SU-DHL-6 (cell line): Measurements from ENCODE around the gene IGF2BP2.

Source experiments
- H2AFZ ChIP-seq: fragments of 200-600 bp; sonication (generic); 2 replicates; pipeline ENCODE4 v1.6.1; 2014; ENCODE audit warnings: low read depth, mild to moderate bottlenecking, moderate library complexity, mixed read lengths, antibody characterized with exemption, low read length; ENCODE audit not compliant: severe bottlenecking
- H3F3A ChIP-seq: fragments of 200-600 bp; shearing (Covaris generic); 2 replicates; pipeline ENCODE4 v1.6.0; 2016; ENCODE audit warnings: antibody characterized with exemption, mild to moderate bottlenecking; ENCODE audit not compliant: insufficient read depth
- H3K27ac ChIP-seq: fragments of 200-600 bp; sonication (generic); 2 replicates; pipeline ENCODE4 v1.5.1; 2016; ENCODE audit warnings: low read depth, mild to moderate bottlenecking, low read length, moderate library complexity, mixed read lengths
- H3K27me3 ChIP-seq: fragments of 200-600 bp; sonication (generic), shearing (Covaris generic); 2 replicates; pipeline ENCODE4 v1.6.0; 2014; ENCODE audit warnings: mild to moderate bottlenecking, low read length
- H3K36me3 ChIP-seq: fragments of 200-600 bp; sonication (generic); 2 replicates; pipeline ENCODE4 v1.6.1; 2014; ENCODE audit warnings: mild to moderate bottlenecking, low read length, mixed read lengths
- H3K4me2 ChIP-seq: fragments of 300-600, 200-600 bp; shearing (Covaris generic), sonication (generic); 2 replicates; pipeline ENCODE4 v1.6.0; 2014; ENCODE audit warnings: low read length, low read depth, mild to moderate bottlenecking; ENCODE audit not compliant: poor library complexity, severe bottlenecking
- H3K4me3 ChIP-seq: fragments of 200-600 bp; sonication (generic); 2 replicates; pipeline ENCODE4 v1.5.1; 2014; ENCODE audit warnings: antibody characterized with exemption, low read length, mild to moderate bottlenecking, mixed read lengths; ENCODE audit not compliant: insufficient read depth, poor library complexity, severe bottlenecking
- H3K79me2 ChIP-seq: fragments of 200-600 bp; sonication (generic); 2 replicates; pipeline ENCODE4 v1.6.1; 2014; ENCODE audit warnings: mild to moderate bottlenecking, low read length, moderate library complexity; ENCODE audit not compliant: insufficient read depth
- H3K9ac ChIP-seq: fragments of 200-600 bp; sonication (generic); 2 replicates; pipeline ENCODE4 v1.7.0; 2014; ENCODE audit warnings: mild to moderate bottlenecking, low read length
- H3K9me2 ChIP-seq: fragments of 200-600 bp; sonication (generic); replicated peaks from 2 replicates; pipeline ENCODE4 v1.6.1; 2014; ENCODE audit warnings: low read length; ENCODE audit not compliant: insufficient read depth
- H3K9me3 ChIP-seq: fragments of 200-600 bp; sonication (generic); 2 replicates; pipeline ENCODE4 v1.6.1; 2014; ENCODE audit warnings: low read length, mixed read lengths; ENCODE audit not compliant: insufficient read depth
- H4K20me1 ChIP-seq: fragments of 200-600 bp; sonication (generic); 2 replicates; pipeline ENCODE4 v1.6.1; 2014; ENCODE audit warnings: low read depth, mild to moderate bottlenecking, antibody characterized with exemption, low read length, moderate library complexity, mixed read lengths
- EZH2phosphoT487 ChIP-seq: fragments of 200-600 bp; sonication (generic), shearing (Covaris generic); conservative IDR thresholded peaks from 2 replicates; pipeline ENCODE4 v1.6.1; 2018; ENCODE audit warnings: mild to moderate bottlenecking, antibody characterized with exemption, low read length, moderate library complexity, mixed read lengths
- TF ChIP-seq, protein P1 (sequence below): fragments of 200-600 bp; sonication (generic); IDR thresholded peaks from one replicate; pipeline ENCODE4 v1.5.1; 2017; ENCODE audit warnings: antibody characterized with exemption, mild to moderate bottlenecking, low read length, moderate library complexity; ENCODE audit not compliant: insufficient read depth, poor library complexity, severe bottlenecking

Gene IGF2BP2

DNA sequence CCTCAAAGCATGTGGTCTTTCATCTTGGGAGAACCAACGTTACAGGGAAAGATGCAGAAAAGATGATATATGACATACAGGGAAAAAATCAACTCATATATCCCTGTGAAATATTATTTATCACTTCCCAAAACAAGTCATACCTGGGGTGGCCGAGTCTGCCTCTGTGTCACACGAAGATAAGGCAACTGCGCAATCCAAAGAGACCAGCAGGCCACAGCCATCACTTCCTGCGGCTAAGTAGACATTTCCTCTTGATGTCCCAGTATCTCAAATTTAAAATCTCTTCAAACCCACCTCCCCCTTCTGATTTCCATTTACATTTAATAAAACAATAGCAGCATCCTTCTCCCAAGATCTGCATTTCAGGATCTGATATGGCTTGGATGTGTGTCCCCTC is 71.5 kb downstream of the IGF2BP2 start:
- no peaks in the 10 kb centered on the region for H3K27me3 ChIP-seq
- H3K36me3 ChIP-seq: no peaks in the 10 kb centered on the region
- H3K27ac ChIP-seq: no peak overlapping the region
- no peaks in the 10 kb centered on the region for H3K9me3 ChIP-seq
- no peaks in the 10 kb centered on the region for H4K20me1 ChIP-seq
- H3K9ac ChIP-seq: no peak overlapping the region
- no peak overlapping the region for H2AFZ ChIP-seq
- H3K4me2 ChIP-seq: no peak overlapping the region
- no peaks in the 10 kb centered on the region for H3F3A ChIP-seq
- TF ChIP-seq EZH2phosphoT487: no peak
- TF ChIP-seq, protein P1, sequence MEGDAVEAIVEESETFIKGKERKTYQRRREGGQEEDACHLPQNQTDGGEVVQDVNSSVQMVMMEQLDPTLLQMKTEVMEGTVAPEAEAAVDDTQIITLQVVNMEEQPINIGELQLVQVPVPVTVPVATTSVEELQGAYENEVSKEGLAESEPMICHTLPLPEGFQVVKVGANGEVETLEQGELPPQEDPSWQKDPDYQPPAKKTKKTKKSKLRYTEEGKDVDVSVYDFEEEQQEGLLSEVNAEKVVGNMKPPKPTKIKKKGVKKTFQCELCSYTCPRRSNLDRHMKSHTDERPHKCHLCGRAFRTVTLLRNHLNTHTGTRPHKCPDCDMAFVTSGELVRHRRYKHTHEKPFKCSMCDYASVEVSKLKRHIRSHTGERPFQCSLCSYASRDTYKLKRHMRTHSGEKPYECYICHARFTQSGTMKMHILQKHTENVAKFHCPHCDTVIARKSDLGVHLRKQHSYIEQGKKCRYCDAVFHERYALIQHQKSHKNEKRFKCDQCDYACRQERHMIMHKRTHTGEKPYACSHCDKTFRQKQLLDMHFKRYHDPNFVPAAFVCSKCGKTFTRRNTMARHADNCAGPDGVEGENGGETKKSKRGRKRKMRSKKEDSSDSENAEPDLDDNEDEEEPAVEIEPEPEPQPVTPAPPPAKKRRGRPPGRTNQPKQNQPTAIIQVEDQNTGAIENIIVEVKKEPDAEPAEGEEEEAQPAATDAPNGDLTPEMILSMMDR: no peak
- no peaks in the 10 kb centered on the region for H3K9me2 ChIP-seq
- no peaks in the 10 kb centered on the region for H3K79me2 ChIP-seq
- H3K4me3 ChIP-seq: no peak overlapping the region

DNA sequence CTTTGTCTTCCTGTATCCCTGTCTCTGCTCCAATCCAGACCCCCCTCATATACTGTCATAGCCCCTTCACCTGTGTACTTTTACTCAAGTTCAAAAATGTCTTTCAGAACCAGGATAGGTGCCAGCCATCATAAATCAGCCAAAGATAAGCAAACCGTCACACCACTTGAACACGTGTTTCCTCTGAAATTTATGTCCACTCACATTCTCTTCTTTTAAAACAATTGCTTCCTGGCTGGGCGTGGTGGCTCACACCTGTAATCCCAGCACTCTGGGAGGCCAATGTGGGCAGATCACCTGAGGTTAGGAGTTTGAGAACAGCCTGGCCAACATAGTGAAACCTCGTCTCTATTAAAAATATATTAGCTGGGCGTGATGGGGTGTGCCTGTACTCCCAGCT is 74.1 kb downstream of the IGF2BP2 start:
- Histone ChIP-seq H4K20me1 (no peaks in the 10 kb centered on the region), H3K79me2 (no peaks in the 10 kb centered on the region), H3K36me3 (no peaks in the 10 kb centered on the region), H3F3A (no peaks in the 10 kb centered on the region), H3K4me3 (no peak overlapping the region), H3K4me2 (no peak overlapping the region), H3K9ac (no peak overlapping the region), H2AFZ (no peak overlapping the region), H3K27ac (no peak overlapping the region), H3K9me2 (no peaks in the 10 kb centered on the region), H3K27me3 (no peaks in the 10 kb centered on the region), H3K9me3 (no peaks in the 10 kb centered on the region)
- no peak for TF ChIP-seq EZH2phosphoT487
- TF ChIP-seq, protein P1: no peak

- no peak for TF ChIP-seq EZH2phosphoT487
- TF ChIP-seq, protein P1: no peak
- Histone ChIP-seq H3K79me2 (no peaks in the 10 kb centered on the region), H3K27me3 (no peaks in the 10 kb centered on the region), H3F3A (no peaks in the 10 kb centered on the region), H4K20me1 (no peaks in the 10 kb centered on the region), H3K9me2 (no peaks in the 10 kb centered on the region), H3K4me3 (no peak overlapping the region), H3K36me3 (no peaks in the 10 kb centered on the region), H3K4me2 (no peak overlapping the region), H2AFZ (no peak overlapping the region), H3K9ac (no peak overlapping the region), H3K27ac (no peak overlapping the region), H3K9me3 (no peaks in the 10 kb centered on the region)
These were observed 74.8 kb downstream of the IGF2BP2 start for GRCh38 chr3:185750015-185750414.
